ENCODE results near the gene FCHO2.

The FCHO2 gene

GRCh38 chr5:73121119-73121463, 165.2 kb downstream of the FCHO2 start:
- Histone ChIP-seq H3K4me3 (replicated peaks; ENCODE audit: low read depth, low read length) (no peak overlapping the region), H3K27me3 (replicated peaks; ENCODE audit: control insufficient read depth, insufficient read depth, low read length) (no peaks in the 10 kb centered on the region; the same call in 1 of the 2 replicates), H3K36me3 (ENCODE audit: control insufficient read depth, insufficient read depth, low read length) (no peaks in the 10 kb centered on the region)
- no peak for TF ChIP-seq CTCF (IDR thresholded peaks at IDR 0.05; ENCODE audit: insufficient read depth, low read length, poor library complexity, severe bottlenecking)
- no peak for DNase-seq (ENCODE audit: extremely low read depth, insufficient read length)

- TF ChIP-seq CTCF (IDR thresholded peaks at IDR 0.05; ENCODE audit: insufficient read depth, low read length, poor library complexity, severe bottlenecking): no peak
- Histone ChIP-seq H3K27me3 (replicated peaks; ENCODE audit: control insufficient read depth, insufficient read depth, low read length) (no peaks in the 10 kb centered on the region; the same call in 1 of the 2 replicates), H3K36me3 (ENCODE audit: control insufficient read depth, insufficient read depth, low read length) (no peaks in the 10 kb centered on the region), H3K4me3 (replicated peaks; ENCODE audit: low read depth, low read length) (no peak overlapping the region)
- no peak for DNase-seq (ENCODE audit: extremely low read depth, insufficient read length)
These were observed 167.3 kb downstream of the FCHO2 start for GRCh38 chr5:73122875-73123810.

GRCh38 chr5:73125289-73125688, 169.4 kb downstream of the FCHO2 start:
- no peaks in the 10 kb centered on the region for H3K36me3 ChIP-seq (ENCODE audit: control insufficient read depth, insufficient read depth, low read length)
- H3K27me3 ChIP-seq (replicated peaks; ENCODE audit: control insufficient read depth, insufficient read depth, low read length): no peaks in the 10 kb centered on the region; the same call in 1 of the 2 replicates
- TF ChIP-seq CTCF (IDR thresholded peaks at IDR 0.05; ENCODE audit: insufficient read depth, low read length, poor library complexity, severe bottlenecking): no peak
- DNase-seq (ENCODE audit: extremely low read depth, insufficient read length): no peak
- H3K4me3 ChIP-seq (replicated peaks; ENCODE audit: low read depth, low read length): no peak overlapping the region

- TF ChIP-seq CTCF (IDR thresholded peaks at IDR 0.05; ENCODE audit: insufficient read depth, low read length, poor library complexity, severe bottlenecking): no peak
- DNase-seq (ENCODE audit: extremely low read depth, insufficient read length): no peak
- H3K27me3 ChIP-seq (replicated peaks; ENCODE audit: control insufficient read depth, insufficient read depth, low read length): no peaks in the 10 kb centered on the region
- no peak overlapping the region for H3K4me3 ChIP-seq (replicated peaks; ENCODE audit: low read depth, low read length)
- H3K36me3 ChIP-seq (ENCODE audit: control insufficient read depth, insufficient read depth, low read length): no peaks in the 10 kb centered on the region
These were observed 170.5 kb downstream of the FCHO2 start for GRCh38 chr5:73126381-73126780.

GRCh38 chr5:73126957-73127356, 171.1 kb downstream of the FCHO2 start:
- no peak for DNase-seq (ENCODE audit: extremely low read depth, insufficient read length)
- Histone ChIP-seq H3K4me3 (replicated peaks; ENCODE audit: low read depth, low read length) (no peak overlapping the region), H3K36me3 (ENCODE audit: control insufficient read depth, insufficient read depth, low read length) (no peaks in the 10 kb centered on the region), H3K27me3 (replicated peaks; ENCODE audit: control insufficient read depth, insufficient read depth, low read length) (no peaks in the 10 kb centered on the region)
- no peak for TF ChIP-seq CTCF (IDR thresholded peaks at IDR 0.05; ENCODE audit: insufficient read depth, low read length, poor library complexity, severe bottlenecking)
